Ascending aorta (tissue), 2 donors: Measurements from ENCODE around the gene KIAA0753. TPM values are rescaled to one million over a fixed set of nuclear protein-coding genes. Genes with fewer than 3 reads are reported as not detected.

ENCODE experiments used
- DNase-seq, 2 donors: peaks; one replicate each; pipeline ENCODE4 v3.0.0-alpha.2; 2019; ENCODE audit warnings: low spot score in 2 of 2
- H3K27ac ChIP-seq, 2 donors: fragments of 200-600 bp; sonication (generic); one replicate each; pipeline ENCODE4 v1.5.1; 2016 to 2017; ENCODE audit warnings: mild to moderate bottlenecking in 1 of 2
- H3K27me3 ChIP-seq: fragments of 200-600 bp; sonication (generic); one replicate; pipeline ENCODE4 v1.5.1; 2017
- H3K36me3 ChIP-seq, 2 donors: fragments of 200-600 bp; sonication (generic); one replicate each; pipeline ENCODE4 v1.5.1; 2016
- H3K4me1 ChIP-seq, 2 donors: fragments of 200-600 bp; sonication (generic); one replicate each; pipeline ENCODE4 v1.5.1; 2016 to 2017; ENCODE audit warnings: mild to moderate bottlenecking in 1 of 2
- H3K4me3 ChIP-seq, 2 donors: fragments of 200-600 bp; sonication (generic); one replicate each; pipeline ENCODE4 v1.5.1; 2016 to 2017; ENCODE audit warnings: mild to moderate bottlenecking in 1 of 2
- H3K9me3 ChIP-seq, 2 donors: fragments of 200-600 bp; sonication (generic); one replicate each; pipeline ENCODE4 v1.5.1; 2016
- CTCF ChIP-seq, 3 experiments: fragments of 200-600 bp in 2 of 3; fragments of 450-650 bp in 1 of 3; sonication (generic) in 2 of 3; IDR thresholded peaks; one replicate each; pipeline ENCODE4 v1.5.1; 2016 to 2019; ENCODE audit warnings: antibody characterized with exemption in 3 of 3, mild to moderate bottlenecking in 1 of 3, moderate library complexity in 1 of 3
- intact Hi-C: fragments of 100-400 bp; cut with DNase I; formaldehyde crosslinking; loops from one replicate; pipeline ENCODE4 v1.15.1; 2023
- total RNA-seq: library from RNA; depleted of rRNA; stranded (reverse); fragments of >200 nt; gene quantifications from one replicate; pipeline ENCODE4 v1.1.0, GENCODE V29; 2016

Gene KIAA0753
- total RNA-seq, 1 donor from 2014 or later = 2.9 TPM

- no peak for DNase-seq
- TF ChIP-seq CTCF (IDR thresholded peaks at IDR 0.05) = no peak
- H3K27ac ChIP-seq = no peak overlapping the region
- H3K36me3 ChIP-seq = peaks cover 6 to 27% of the 10 kb centered on the region in 2 donors
- intact Hi-C loops = loop anchor here (5.0 kb wide), 1 partner anchor 1360 kb away; the partner anchor contains the start of gene RABEP1
- H3K4me1 ChIP-seq = peaks cover 7 to 18% of the 10 kb centered on the region in 2 donors
- no peaks in the 10 kb centered on the region for H3K9me3 ChIP-seq
- no peaks in the 10 kb centered on the region for H3K27me3 ChIP-seq
- no peak overlapping the region for H3K4me3 ChIP-seq
Observed at GRCh38 chr17:6642592-6642991, 2.1 kb upstream of the KIAA0753 start.

DNA sequence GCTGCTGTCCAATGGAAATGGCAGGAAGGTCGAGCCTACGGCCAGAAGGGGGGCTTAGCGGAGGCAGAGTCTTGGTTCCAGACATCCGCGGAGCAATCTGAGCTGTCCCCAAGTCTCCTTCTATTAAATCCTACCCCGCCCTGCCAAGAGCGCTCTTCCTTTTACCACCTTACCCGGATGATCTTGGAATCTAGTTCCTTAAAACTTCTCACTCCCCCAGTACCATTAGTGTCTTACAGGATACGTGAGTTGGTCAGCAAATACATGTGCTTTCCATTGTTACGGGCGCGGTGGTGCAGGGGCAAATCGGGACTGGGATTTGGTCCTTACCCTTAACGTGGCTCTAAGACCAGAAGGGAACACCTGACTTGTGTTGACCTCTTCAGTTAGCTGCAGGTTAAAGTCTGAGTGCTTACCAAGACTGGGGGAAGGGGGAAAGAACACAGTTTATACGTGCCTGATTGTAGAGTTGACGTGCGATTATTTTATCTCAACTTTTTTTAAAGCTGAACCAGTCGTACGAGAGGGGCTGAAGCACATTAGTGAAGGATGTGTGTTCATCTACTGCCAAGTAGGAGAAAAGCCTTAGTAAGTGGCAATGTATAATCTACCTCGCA is 844 bp upstream of the KIAA0753 start:
- H3K27ac ChIP-seq = peak overlapping the region; percentile 74 to 84
- intact Hi-C loops = loop anchor here (2.0 to 5.0 kb wide), 2 partner anchors 1057 to 1359 kb away; partner anchors contain the start of genes NLRP1 and RABEP1
- no peak for TF ChIP-seq CTCF (IDR thresholded peaks at IDR 0.05)

GRCh38 chr17:6639586-6640535 is 650 bp downstream of the KIAA0753 start:
- Histone ChIP-seq H3K4me3 (peak overlapping the region; percentile 64 to 93), H3K27me3 (no peaks in the 10 kb centered on the region), H3K9me3 (no peaks in the 10 kb centered on the region), H3K4me1 (peaks cover 7 to 17% of the 10 kb centered on the region in 2 donors), H3K27ac (peak overlapping the region; percentile 74 to 84), H3K36me3 (peaks cover 6 to 13% of the 10 kb centered on the region in 2 donors)
- intact Hi-C loops = loop anchor here (1.0 to 5.0 kb wide), 3 partner anchors 11 to 1358 kb away; partner anchors contain the start of genes C17orf100, MED31, NLRP1 and RABEP1
- no peak for DNase-seq
- TF ChIP-seq CTCF (IDR thresholded peaks at IDR 0.05) = no peak

More for the DNA sequence above, 844 bp upstream of the KIAA0753 start:
- no peaks in the 10 kb centered on the region for H3K9me3 ChIP-seq
- DNase-seq = no peak
- no peaks in the 10 kb centered on the region for H3K27me3 ChIP-seq
- peaks cover 6 to 18% of the 10 kb centered on the region in 2 donors for H3K36me3 ChIP-seq
- H3K4me3 ChIP-seq = peak overlapping the region; percentile 64 to 93
- peaks cover 7 to 17% of the 10 kb centered on the region in 2 donors for H3K4me1 ChIP-seq

GRCh38 chr17:6639014-6639585 is 1.4 kb downstream of the KIAA0753 start:
- Histone ChIP-seq H3K27me3 (no peaks in the 10 kb centered on the region), H3K4me3 (peak overlapping the region; percentile 64 to 93), H3K27ac (no peak overlapping the region), H3K9me3 (no peaks in the 10 kb centered on the region), H3K4me1 (peaks cover 7 to 17% of the 10 kb centered on the region in 2 donors), H3K36me3 (peaks cover 3 to 17% of the 10 kb centered on the region in 2 donors)
- DNase-seq = no peak
- TF ChIP-seq CTCF (IDR thresholded peaks at IDR 0.05) = no peak
- intact Hi-C loops = no loop called here
